CD4-positive, alpha-beta T cell treated with Interleukin-12 subunit alpha and Interleukin-12 subunit beta, for 1 hour (primary cell): ENCODE results near the gene DMKN.
A peak's percentile ranks its signal among the peaks of the same experiment; 100 is the strongest.
"Not testable (repeated sequence)": the region's sequence is repeated elsewhere in the genome, so short reads cannot be mapped to it uniquely, and the experiment has no call there.

Experiments used
- DNase-seq: peaks from one replicate; pipeline ENCODE4 v3.0.0-alpha.2; 2020

Gene DMKN

GRCh38 chr19:35495107-35496064 is 18.1 kb downstream of the DMKN start:
- DNase-seq, result peak; percentile 70

- DNase-seq, result no peak
These were observed 19.5 kb downstream of the DMKN start for GRCh38 chr19:35493971-35494370.

- DNase-seq, result no peak
These were observed 21.6 kb downstream of the DMKN start for GRCh38 chr19:35491836-35492360.

GRCh38 chr19:35490364-35490763 is 23.1 kb downstream of the DMKN start, which contains the start of gene KRTDAP:
KRTDAP (minus strand) TSS chr19:35490464; CDS start chr19:35490442, 22 bp downstream.
- no peak for DNase-seq

- no peak for DNase-seq
These were observed 24.8 kb downstream of the DMKN start for GRCh38 chr19:35488677-35489076.

GRCh38 chr19:35487656-35488182 is 25.7 kb downstream of the DMKN start:
- DNase-seq, result no peak

- no peak for DNase-seq
These were observed 27.2 kb downstream of the DMKN start for GRCh38 chr19:35486268-35486708.

GRCh38 chr19:35484252-35485036 is 29.0 kb downstream of the DMKN start:
- DNase-seq, result no peak

GRCh38 chr19:35483089-35483488 is 30.4 kb downstream of the DMKN start:
- no peak for DNase-seq

GRCh38 chr19:35478794-35479677 is 34.4 kb downstream of the DMKN start:
- DNase-seq, result no peak

- no peak for DNase-seq
These were observed 37.3 kb downstream of the DMKN start for GRCh38 chr19:35476149-35476548.

- DNase-seq, result not testable (repeated sequence)
These were observed 38.9 kb downstream of the DMKN start for GRCh38 chr19:35474594-35474993.

- no peak for DNase-seq
These were observed 39.3 kb downstream of the DMKN start for GRCh38 chr19:35474104-35474503.

GRCh38 chr19:35471946-35472345 is 41.5 kb downstream of the DMKN start:
- no peak for DNase-seq

GRCh38 chr19:35471075-35471474 is 42.4 kb downstream of the DMKN start:
- DNase-seq, result not testable (repeated sequence)

GRCh38 chr19:35470128-35470527 is 43.3 kb downstream of the DMKN start:
- no peak for DNase-seq

GRCh38 chr19:35468637-35469036 is 44.8 kb downstream of the DMKN start:
- peak; percentile 75 for DNase-seq

- no peak for DNase-seq
These were observed 47.2 kb downstream of the DMKN start for GRCh38 chr19:35466259-35466658.

GRCh38 chr19:35462956-35463355 is 50.5 kb downstream of the DMKN start:
- DNase-seq, result not testable (repeated sequence)

GRCh38 chr19:35462476-35462953 is 50.9 kb downstream of the DMKN start:
- DNase-seq, result peak; percentile 83

GRCh38 chr19:35461788-35462187 is 51.7 kb downstream of the DMKN start:
- DNase-seq, result not testable (repeated sequence)

- no peak for DNase-seq
These were observed 52.4 kb downstream of the DMKN start for GRCh38 chr19:35461060-35461459.
